IMR-90 (cell line): Measurements from ENCODE around the gene NTM.

ENCODE experiments used
- FOS ChIP-seq: fragments of 150-350 bp; IDR thresholded peaks from 2 replicates; pipeline ENCODE4 v1.6.1; 2016; ENCODE audit warnings: low read depth, low read length
- MAZ ChIP-seq: IDR thresholded peaks from 2 replicates; pipeline ENCODE4 v1.6.1; 2012; ENCODE audit warnings: low read depth, mild to moderate bottlenecking, low read length, improper control_type of control experiment, moderate library complexity, borderline replicate concordance
- MXI1 ChIP-seq: IDR thresholded peaks from 2 replicates; pipeline ENCODE4 v1.6.1; 2012; ENCODE audit warnings: low read depth, mild to moderate bottlenecking, low read length, moderate library complexity, borderline replicate concordance
- POLR2A ChIP-seq: IDR thresholded peaks from 2 replicates; pipeline ENCODE4 v1.6.1; 2012; ENCODE audit warnings: mild to moderate bottlenecking, low read depth, low read length
- RAD21 ChIP-seq: IDR thresholded peaks from 2 replicates; pipeline ENCODE4 v1.6.1; 2012; ENCODE audit warnings: low read length, improper control_type of control experiment
- RCOR1 ChIP-seq: IDR thresholded peaks from 2 replicates; pipeline ENCODE4 v1.6.1; 2012; ENCODE audit warnings: mild to moderate bottlenecking, low read length, improper control_type of control experiment; ENCODE audit not compliant: insufficient replicate concordance
- RFX5 ChIP-seq: IDR thresholded peaks from 2 replicates; pipeline ENCODE4 v1.8.0; 2012; ENCODE audit warnings: low read depth, mild to moderate bottlenecking, low read length, moderate library complexity
- SMC3 ChIP-seq: fragments of 150-350 bp; IDR thresholded peaks from 2 replicates; pipeline ENCODE4 v1.6.1; 2016; ENCODE audit warnings: low read depth, mild to moderate bottlenecking, antibody characterized with exemption, low read length, moderate library complexity
- TF ChIP-seq, protein P1 (sequence below): conservative IDR thresholded peaks from 2 replicates; pipeline ENCODE4 v1.5.1; 2012; ENCODE audit warnings: mild to moderate bottlenecking, low read depth, low read length, improper control_type of control experiment
- TF ChIP-seq, protein P2 (sequence below): fragments of 150-350 bp; IDR thresholded peaks from 2 replicates; pipeline ENCODE4 v1.6.1; 2017; ENCODE audit warnings: mild to moderate bottlenecking, antibody characterized with exemption, low read length, low read depth

DNA sequence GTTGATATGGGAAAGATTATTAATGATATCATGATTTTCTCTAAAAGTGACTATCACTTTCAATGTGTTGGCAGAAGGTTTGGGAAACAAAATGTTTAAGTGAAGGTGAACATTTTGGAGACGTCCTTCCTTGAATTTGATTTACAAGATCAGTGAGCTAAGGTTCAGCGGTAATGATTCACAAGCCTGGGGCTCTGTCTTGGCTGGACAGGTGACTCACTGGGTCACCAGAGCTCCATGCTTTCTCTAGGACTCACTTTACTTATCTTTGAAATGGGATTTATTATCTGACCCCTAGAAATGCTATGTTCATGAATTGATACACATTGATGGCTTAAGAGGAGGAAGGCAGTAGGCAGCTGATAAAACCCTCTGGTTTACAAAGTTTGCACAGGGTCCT is 437.5 kb downstream of the NTM start:
- TF ChIP-seq, protein P1, sequence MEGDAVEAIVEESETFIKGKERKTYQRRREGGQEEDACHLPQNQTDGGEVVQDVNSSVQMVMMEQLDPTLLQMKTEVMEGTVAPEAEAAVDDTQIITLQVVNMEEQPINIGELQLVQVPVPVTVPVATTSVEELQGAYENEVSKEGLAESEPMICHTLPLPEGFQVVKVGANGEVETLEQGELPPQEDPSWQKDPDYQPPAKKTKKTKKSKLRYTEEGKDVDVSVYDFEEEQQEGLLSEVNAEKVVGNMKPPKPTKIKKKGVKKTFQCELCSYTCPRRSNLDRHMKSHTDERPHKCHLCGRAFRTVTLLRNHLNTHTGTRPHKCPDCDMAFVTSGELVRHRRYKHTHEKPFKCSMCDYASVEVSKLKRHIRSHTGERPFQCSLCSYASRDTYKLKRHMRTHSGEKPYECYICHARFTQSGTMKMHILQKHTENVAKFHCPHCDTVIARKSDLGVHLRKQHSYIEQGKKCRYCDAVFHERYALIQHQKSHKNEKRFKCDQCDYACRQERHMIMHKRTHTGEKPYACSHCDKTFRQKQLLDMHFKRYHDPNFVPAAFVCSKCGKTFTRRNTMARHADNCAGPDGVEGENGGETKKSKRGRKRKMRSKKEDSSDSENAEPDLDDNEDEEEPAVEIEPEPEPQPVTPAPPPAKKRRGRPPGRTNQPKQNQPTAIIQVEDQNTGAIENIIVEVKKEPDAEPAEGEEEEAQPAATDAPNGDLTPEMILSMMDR, result no peak
- TF ChIP-seq POLR2A, result no peak
- no peak for TF ChIP-seq MAZ
- no peak for TF ChIP-seq FOS
- no peak for TF ChIP-seq RAD21
- TF ChIP-seq MXI1, result no peak
- TF ChIP-seq, protein P2, sequence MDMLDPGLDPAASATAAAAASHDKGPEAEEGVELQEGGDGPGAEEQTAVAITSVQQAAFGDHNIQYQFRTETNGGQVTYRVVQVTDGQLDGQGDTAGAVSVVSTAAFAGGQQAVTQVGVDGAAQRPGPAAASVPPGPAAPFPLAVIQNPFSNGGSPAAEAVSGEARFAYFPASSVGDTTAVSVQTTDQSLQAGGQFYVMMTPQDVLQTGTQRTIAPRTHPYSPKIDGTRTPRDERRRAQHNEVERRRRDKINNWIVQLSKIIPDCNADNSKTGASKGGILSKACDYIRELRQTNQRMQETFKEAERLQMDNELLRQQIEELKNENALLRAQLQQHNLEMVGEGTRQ, result no peak
- no peak for TF ChIP-seq RFX5
- TF ChIP-seq SMC3, result no peak
- no peak for TF ChIP-seq RCOR1
